AG20443 (cell line): ENCODE data around the gene SALL4.
"Not testable (repeated sequence)": the region's sequence is repeated elsewhere in the genome, so short reads cannot be mapped to it uniquely, and the experiment has no call there.

ENCODE experiments used
- DNase-seq: peaks from one replicate; pipeline ENCODE4 v3.0.0; 2012; ENCODE audit warnings: low spot score, mixed read lengths

Gene SALL4

DNA sequence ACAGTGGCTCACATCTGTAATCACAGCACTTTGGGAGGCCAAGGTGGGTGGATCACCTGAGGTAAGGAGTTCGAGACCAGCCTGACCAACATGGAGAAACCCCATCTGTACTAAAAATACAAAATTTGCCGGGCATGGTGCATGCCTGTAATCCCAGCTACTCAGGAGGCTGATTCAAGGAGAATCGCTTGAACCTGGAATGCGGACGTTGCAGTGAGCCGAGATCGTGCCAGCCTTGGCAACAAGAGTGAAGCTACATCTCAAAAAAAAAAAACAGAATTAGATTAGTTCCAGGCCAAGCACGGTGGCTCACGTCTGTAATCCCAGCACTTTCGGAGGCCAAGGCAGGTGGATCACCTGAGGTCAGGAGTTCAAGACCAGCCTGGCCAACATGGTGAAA is 36.9 kb downstream of the SALL4 start:
- not testable (repeated sequence) for DNase-seq

DNA sequence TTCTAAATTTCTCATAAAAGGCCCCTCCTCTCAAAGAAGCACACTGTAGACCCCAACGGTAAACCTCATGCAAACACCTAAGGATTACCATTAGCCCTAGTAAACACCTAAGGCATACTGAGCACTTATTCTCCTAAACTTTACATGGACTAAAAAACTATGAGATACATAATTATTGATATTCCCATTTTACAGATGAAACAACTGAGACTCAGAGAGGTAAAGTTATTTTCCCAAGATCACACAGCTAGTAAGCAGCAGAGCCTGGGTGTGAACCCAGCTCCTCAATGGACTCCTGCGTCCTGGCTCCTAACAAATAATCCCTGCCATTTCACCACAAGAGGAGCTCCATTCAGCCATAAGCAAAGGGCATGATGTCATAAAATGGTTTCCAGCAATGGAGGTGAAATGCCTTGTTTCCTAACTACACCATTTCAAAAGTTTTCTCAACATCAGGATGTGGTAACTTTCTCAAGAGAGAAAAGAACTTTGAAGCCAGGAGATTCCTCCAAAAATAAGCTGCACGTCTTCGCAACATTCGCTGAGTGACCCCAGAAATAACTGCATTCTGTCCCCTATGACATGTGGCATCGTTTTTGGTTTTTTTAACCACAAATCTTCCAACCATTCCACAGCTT is 38.2 kb downstream of the SALL4 start:
- DNase-seq: no peak

DNA sequence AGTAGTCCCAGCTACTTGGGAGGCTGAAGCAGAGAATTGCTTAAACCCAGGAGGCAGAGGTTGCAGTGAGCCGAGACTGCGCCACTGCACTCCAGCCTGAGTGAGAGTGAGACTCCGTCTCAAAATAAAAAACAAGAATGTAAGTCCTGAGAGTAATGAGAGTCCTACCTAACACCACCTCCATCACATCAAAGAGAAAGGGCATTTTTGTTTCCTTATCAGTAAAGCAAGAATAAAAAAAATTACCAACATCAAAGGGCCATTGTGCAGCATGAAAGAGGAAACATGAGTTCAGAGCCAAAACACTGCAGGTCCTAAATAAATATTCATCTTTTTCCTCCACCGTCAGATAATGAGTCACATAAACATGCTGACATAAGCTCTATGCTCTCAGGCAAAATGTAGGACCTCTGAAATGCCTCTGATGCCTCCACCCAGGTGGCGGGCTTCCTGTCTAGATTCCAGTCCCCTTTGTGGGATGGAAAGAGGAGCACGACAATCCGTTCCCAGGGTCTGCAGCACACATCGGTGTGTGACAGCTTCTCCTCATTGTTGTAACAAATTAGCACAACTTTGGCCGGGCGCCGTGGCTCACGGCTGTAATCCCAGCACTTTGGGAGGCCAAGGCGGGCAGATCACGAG is 41.3 kb downstream of the SALL4 start:
- DNase-seq: peak; percentile 30

DNA sequence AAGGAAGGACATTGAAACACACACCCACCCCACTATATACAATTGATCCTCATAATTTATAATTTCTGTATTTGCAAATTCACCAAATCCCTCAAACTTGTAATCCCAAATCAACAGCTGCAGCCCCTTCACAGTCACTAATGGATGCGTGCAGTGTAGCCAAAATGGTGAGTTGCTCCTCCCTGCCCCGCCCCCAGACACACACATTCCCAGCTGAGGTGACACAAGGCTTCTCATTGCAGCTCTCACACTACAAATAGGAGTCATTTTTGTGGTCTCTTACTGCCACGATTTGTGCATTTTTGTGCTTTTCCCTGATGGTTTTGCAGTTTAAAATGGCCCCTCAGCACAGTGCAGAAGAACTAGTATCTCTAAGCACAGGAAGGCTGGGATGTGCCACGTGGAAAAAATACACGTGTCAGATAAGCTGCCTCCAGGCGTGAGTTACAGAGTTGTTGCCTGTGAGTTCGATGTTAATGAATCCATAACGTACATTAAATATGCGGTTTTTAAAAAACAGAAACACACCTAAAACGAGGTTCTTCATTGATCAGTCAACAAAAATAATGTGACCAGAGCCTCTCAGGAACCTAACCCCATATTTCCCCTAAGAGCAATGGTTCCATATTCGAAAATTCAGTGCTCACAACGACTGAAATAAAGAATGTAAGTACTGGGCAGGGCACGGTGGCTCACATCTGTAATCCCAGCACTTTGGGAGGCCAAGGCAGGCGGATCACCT is 42.4 kb downstream of the SALL4 start:
- peak; percentile 64 for DNase-seq

DNA sequence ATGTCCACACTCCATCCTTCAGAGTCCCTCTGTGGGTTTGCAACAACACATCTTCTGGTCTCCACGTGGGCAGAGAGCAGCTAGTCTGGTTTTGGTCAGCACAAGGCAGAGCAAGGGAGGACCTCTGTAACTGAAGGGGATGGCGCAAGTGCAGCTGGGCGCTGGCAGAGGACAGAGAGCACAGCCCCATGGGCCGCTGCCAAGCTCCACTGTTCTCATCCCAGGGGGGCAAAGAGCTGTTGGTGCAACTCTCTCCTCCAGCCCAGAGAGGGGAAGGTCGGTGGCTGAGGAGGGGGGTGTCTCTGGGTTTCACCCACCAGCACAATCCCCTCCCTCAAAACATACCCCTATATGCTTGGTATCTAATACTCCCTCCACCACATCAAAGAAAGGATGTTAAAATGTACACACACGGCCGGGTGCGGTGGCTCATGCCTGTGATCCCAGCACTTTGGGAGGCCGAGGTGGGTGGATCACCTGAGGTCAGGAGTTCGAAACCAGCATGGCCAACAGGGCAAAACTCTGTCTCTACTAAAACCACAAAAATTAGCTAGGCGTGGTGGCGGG is 43.3 kb downstream of the SALL4 start:
- DNase-seq: peak; percentile 41

DNA sequence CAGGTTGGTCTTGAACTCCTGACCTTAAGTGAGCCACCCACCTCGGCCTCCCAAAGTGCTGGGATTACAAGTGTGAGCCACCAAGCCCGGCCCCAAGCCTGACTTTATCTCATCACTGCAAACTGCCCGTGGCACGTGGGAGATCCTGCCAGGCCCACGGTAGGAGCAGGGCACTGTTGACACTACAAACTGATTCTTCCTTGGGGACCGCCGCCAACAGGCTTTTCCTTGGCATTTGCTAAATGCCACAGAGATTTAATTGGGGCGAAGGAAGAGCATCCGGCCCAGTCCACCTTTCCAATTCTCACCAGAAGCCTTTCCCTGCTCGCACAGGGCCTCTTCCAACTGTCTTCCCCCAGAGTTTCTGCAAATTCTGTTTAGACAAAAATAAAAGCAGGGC is 45.1 kb downstream of the SALL4 start:
- DNase-seq: no peak

DNA sequence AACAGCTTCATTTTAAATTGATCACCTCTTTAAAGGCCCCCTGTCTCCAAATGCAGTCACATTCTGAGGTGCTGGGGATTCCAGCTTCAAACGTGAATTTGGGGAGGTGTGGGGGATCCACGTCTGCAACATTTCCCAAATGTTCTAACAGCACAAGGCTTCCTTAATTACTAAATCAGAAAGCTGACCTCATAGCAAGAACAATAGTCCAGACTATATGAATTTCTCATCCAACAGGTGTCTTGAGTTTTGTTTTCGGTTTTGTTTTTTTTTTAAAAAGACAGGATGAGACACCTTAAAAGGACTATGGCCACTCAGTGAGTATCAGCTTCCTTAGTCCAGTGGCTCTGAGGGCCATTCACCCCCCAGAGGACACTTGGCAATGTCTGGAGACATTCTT is 45.7 kb downstream of the SALL4 start:
- no peak for DNase-seq

DNA sequence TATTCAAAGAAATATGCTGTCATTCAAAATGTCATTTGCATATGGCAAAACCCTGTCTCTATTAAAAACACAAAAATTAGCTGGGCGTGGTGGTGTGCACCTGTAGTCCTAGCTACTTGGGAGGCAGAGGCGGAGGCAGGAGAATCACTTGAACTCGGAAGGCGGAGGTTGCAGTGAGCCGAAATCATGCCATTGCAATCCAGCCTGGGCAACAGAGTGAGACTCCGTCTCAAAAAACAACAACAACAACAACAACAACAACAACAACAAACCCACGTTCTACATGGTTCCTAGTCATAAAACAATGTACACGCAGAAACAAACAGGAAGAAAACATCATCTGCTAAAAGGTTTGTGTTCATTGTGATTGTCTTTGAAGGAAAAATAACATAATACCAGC is 49.1 kb downstream of the SALL4 start:
- not testable (repeated sequence) for DNase-seq

DNA sequence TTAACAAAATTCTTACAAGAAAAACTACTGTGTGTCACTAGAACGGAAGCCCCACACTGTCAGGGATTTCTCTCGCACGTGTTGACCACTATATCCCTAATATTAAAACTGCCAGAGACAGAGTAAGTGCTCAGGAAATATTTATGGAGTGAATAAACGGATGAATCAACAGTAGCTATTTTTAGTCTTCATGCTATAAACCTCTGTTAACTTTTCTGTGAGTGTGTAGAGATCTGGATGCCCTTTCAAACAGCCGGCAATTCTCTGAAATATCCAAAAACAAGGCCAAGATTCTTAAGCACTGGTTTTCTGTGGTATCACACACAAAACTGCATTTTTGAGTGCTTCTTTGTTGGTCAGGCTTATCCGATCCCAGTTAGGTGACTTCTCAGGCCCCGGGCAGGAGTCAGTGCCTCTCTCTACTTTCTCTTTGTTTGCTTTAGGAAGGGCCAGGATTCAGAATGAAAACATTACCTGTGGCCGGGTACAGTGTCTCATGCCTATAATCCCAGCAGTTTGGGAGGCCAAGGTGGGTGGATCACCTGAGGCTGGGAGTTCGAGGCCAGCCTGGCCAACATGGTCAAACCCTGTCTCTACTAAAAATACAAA is 49.9 kb downstream of the SALL4 start:
- DNase-seq: peak; percentile 72

DNA sequence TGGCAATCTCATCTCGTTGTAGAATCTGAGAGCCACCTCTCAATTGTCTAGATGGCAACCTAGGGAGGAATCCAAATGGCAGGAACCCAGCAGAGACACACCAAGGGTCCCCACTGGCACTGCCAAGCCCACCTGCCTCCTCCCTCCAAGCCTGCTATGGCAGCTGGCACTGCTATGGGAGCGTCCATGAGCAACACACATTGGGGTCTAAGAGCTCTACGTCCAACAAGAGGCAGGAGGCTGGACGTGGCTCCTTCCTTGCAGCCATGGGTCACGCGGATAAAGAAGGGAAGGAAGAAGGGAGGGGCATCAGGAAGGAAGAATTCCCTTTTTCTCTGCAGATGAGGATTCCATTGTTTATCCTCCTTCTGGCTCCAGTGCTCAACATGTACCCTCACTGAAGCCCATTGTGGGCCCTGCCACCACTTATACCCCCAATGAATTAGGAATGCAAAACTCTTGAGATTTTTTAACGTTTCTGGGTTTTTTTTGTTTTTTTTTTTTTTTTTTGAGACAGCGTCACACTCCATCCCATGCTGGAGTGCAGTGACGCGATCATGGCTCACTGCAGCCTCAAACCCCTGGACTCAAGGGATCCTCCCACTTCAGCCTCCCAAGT is 51.4 kb downstream of the SALL4 start:
- no peak for DNase-seq

DNA sequence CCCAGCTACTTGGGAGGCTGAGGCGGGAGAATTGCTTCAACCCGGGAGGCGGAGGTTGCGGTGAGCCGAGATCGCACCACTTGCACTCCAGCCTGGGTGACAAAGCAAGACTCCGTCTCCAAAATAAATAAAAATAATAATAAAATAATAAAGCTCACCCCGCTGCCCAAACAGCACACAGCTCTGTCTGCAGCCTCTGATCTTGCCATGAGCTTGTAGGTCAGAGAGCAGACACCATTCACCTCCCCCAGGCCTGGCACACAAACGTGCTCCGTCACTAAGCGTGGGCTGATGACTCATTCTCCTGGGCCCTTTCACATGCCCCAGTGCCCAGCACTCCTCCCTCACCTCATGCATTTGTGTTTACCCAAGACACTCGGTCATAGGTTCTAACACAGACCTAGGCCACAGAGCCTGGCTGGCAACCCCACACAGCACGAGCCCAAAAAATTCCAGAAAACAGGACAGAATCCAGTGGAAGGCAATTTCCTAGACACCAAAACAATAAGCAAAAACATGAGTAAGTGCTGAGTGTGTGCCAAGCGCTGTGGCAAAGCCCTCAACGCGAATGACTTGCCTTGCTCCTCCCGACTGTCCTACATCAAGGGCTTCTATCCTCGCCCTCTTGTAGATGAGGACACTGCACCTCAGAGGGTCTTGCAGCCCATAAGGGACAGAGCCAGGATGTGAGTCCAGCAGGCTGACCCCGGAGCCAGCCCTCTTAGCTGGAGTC is 52.1 kb downstream of the SALL4 start:
- peak; percentile 90 for DNase-seq

DNA sequence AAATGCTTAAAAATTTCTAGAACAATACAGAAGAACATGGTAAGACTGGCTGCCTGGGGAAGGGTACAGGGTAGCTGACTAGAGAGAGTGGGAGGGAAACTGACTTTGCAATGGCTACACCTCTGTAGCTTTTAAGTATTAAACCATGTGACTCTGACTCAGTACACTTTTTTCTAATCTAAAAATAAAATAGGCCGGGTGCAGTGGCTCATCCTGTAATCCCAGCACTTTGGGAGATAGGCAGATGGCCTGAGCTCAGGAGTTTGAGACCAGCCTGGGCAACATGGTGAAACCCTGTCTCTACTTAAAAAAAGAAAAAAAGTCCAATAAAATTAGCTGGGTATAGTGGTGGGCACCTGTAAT is 52.7 kb downstream of the SALL4 start:
- DNase-seq: no peak

DNA sequence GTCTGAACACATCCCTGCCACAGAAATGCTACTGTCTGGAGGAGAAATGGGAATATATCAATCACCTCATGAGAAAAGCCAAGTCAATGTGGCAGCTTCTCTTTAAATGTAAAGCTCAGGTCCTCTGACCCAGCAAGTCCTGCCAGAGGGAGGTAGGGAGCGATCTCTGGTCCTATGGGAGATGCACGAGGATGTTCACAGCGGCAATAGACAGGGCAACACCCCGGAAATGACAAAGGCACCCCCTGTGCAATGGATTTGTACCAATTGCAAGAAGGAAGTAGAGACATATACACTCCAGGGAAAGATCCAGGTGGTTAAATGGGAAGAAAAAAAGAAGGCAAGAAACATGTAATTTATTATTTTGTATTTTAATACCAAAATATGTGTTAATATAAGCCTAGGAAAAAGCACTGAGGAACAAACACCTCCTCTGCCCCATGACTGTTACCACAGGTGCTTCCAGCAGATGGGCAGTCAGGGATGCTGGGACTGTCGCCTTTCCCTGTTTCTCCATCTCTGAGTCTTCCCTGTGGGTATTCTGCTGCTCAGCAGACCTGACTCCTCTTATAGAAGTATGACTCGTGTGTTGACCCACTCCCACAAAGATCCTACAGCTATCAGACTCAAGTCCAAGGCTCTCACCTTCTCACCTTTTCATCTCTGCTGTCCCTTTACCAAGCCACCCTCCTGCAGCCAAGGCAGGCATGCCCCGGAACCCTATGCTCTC is 55.0 kb downstream of the SALL4 start:
- DNase-seq: no peak

DNA sequence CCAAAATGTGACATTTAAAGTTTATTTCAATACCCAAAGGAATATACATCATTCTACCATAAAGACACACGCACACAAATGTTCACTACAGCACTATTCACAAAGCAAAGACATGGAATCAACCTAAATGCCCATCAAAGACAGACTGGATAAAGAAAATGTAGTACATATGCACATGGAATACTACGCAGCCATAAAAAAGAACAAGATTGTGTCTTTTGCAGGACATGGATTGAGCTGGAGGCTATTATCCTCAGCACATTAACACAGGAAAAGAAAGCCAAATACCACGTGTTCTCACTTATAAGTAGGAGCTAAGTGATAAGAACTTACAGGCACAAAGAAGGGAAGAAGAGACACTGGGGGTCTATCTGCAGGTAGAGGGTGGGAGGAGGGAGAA is 56.5 kb downstream of the SALL4 start:
- DNase-seq: no peak

DNA sequence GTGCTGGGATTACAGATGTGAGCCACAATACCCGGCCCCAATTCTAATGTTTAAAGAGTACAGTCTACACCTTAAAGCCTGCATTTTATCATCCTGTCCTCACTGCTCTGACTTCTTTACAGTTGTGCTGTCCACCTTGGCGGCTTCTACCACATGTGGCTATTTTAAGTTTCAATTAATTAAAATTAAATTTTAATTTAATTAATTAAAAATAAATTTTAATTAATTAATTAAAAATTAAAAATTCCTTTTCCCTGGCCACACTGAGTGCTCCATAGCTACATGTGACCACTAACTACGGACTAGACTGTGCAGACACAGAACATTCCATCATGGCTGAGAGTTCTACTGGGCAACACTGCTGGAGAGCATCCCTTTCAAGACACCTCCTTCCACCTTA is 61.5 kb downstream of the SALL4 start:
- no peak for DNase-seq

DNA sequence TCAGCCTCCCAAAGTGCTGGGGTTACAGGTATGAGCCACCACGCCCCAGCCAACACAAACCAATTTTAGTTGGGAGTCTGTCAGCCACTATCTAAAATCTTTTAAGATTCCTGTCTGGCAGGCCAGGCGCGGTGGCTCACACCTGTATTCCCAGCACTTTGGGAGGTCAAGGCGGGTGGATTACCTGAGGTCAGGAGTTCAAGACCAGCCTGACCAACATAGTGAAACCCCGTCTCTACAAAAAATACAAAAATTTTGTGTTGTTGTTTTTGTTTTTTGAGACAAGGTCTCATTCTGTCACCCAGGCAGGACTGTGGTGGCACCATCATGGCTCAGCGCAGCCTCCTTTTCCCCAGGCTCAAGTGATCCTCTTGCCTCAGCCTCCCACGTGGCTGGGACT is 62.0 kb downstream of the SALL4 start:
- DNase-seq: not testable (repeated sequence)

DNA sequence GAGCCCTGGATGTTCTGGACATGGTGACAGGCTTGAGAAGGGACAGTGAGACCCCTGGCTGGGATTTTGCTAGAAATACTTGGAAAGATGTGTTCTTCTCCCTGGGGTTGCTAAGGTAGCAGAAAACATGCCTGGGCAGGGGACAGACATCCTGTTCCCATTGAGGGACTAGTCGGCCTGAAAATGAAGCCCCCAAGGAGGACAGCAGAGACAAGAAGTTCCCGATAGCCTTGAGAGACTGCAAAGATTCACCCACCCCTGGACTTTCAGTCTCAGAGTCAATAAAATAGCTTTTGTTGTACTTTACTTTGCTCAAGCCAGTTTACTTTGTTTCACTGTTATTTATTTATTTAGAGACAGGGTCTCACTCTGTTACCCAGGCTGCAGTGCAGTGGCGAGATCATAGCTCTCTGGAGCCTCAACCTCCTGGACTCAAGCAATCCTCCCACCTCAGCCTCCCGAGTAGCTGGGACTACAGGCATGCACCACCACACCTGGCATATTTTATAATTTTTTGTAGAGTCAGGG is 62.5 kb downstream of the SALL4 start:
- no peak for DNase-seq

DNA sequence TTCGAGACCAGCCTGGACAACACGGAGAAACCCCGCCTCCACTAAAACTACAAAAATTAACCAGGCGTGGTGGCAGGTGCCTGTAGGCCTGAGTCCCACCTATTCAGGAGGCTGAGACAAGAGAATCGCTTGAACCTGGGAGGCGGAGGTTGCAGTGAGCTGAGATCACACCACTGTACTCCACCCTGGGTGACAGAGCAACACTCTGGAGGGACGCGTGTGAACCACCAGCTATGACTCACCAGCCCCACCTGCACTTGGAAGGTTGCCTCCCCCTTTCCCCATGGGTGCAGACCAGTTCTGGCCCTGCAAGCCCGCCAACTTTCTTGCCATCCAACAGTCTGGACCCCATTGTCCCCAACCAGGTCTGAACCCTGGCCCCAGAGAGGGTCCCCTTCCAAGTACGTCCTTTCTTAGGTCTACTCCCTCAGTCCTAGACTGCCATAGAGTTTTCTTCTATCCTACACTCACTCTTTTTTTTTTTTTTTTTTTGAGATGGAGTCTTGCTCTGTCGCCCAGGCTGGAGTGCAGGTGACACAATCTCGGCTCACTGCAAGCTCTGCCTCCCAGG is 63.4 kb downstream of the SALL4 start:
- DNase-seq: no peak

DNA sequence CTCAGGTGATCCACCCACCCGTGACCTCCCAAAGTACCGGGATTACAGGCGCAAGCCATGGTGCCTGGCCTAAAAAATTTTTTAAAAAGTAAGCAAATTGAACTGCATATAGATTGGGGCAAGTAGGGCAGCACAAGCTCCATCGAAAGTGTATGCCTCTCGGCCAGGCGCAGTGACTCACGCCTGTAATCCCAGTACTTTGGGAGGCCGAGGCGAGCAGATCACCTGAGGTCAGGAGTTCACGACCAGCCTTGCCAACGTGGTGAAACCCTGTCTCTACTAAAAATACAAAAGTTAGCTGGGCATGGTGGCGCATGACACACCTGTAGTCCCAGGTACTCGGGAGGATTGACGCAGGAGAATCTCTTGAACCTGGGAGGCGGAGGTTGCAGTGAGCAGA is 64.1 kb downstream of the SALL4 start:
- not testable (repeated sequence) for DNase-seq

DNA sequence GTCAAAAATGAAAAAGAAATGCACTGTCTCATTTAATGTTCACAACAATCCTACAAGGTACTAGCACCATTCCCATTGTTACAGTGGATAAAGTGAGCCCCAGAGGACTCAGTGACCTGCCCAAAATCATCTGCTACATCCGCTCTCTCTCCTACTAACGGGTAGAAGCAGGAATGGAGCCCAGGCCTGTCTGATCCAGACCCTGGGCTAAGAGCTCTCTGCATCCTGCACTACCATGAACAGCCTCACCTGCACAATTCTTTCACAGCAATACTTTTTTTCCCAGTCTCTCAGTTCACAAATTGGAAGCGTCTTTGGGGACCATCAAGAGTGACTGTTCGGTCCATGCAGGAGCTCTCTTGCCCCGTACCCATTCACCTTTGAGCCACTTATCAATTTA is 65.4 kb downstream of the SALL4 start:
- no peak for DNase-seq
